Measurements from ENCODE around the gene TBX5. TPM values are rescaled to one million over a fixed set of nuclear protein-coding genes. Genes with fewer than 3 reads are reported as not detected.
"Not testable (repeated sequence)": the region's sequence is repeated elsewhere in the genome, so short reads cannot be mapped to it uniquely, and the experiment has no call there.

Gene TBX5
- total RNA-seq, 1 experiment from 2014 or later, result 2.9 TPM

- no peak for DNase-seq (ENCODE audit: low read depth)
Observed at GRCh38 chr12:114384739-114385138, 21.2 kb downstream of the TBX5 start.

- DNase-seq (ENCODE audit: low read depth), result no peak
Observed at GRCh38 chr12:114381177-114381576, 24.8 kb downstream of the TBX5 start.

- DNase-seq (ENCODE audit: low read depth), result no peak
Observed at GRCh38 chr12:114371733-114372132, 34.2 kb downstream of the TBX5 start.

- no peak for DNase-seq (ENCODE audit: low read depth)
Observed at GRCh38 chr12:114371250-114371649, 34.7 kb downstream of the TBX5 start.

GRCh38 chr12:114368685-114369452 is 37.1 kb downstream of the TBX5 start:
- no peak for DNase-seq (ENCODE audit: low read depth)

GRCh38 chr12:114361992-114362391 is 44.0 kb downstream of the TBX5 start:
- DNase-seq (ENCODE audit: low read depth), result no peak

GRCh38 chr12:114361545-114361944 is 44.4 kb downstream of the TBX5 start:
- DNase-seq (ENCODE audit: low read depth), result no peak

GRCh38 chr12:114360485-114360884 is 45.5 kb downstream of the TBX5 start:
- no peak for DNase-seq (ENCODE audit: low read depth)

GRCh38 chr12:114355389-114356088 is 50.4 kb downstream of the TBX5 start:
- DNase-seq (ENCODE audit: low read depth), result peak; percentile 70

- not testable (repeated sequence) for DNase-seq (ENCODE audit: low read depth)
Observed at GRCh38 chr12:114349239-114349638, 56.7 kb downstream of the TBX5 start.

GRCh38 chr12:114347861-114348260 is 58.1 kb downstream of the TBX5 start:
- DNase-seq (ENCODE audit: low read depth), result no peak

- DNase-seq (ENCODE audit: low read depth), result no peak
Observed at GRCh38 chr12:114344831-114345230, 61.1 kb downstream of the TBX5 start.

GRCh38 chr12:114344303-114344663 is 61.7 kb downstream of the TBX5 start:
- no peak for DNase-seq (ENCODE audit: low read depth)

GRCh38 chr12:114343585-114344302 is 62.2 kb downstream of the TBX5 start:
- no peak for DNase-seq (ENCODE audit: low read depth)

GRCh38 chr12:114342656-114343055 is 63.3 kb downstream of the TBX5 start:
- DNase-seq (ENCODE audit: low read depth), result no peak

- DNase-seq (ENCODE audit: low read depth), result no peak
Observed at GRCh38 chr12:114341635-114342034, 64.3 kb downstream of the TBX5 start.

- no peak for DNase-seq (ENCODE audit: low read depth)
Observed at GRCh38 chr12:114340231-114340630, 65.7 kb downstream of the TBX5 start.

GRCh38 chr12:114339626-114340025 is 66.3 kb downstream of the TBX5 start:
- peak; percentile 64 for DNase-seq (ENCODE audit: low read depth)

- DNase-seq (ENCODE audit: low read depth), result no peak
Observed at GRCh38 chr12:114335607-114336006, 70.3 kb downstream of the TBX5 start.

- DNase-seq (ENCODE audit: low read depth), result no peak
Observed at GRCh38 chr12:114334395-114334794, 71.5 kb downstream of the TBX5 start.

GRCh38 chr12:114328292-114328691 is 77.7 kb downstream of the TBX5 start:
- no peak for DNase-seq (ENCODE audit: low read depth)

- DNase-seq (ENCODE audit: low read depth), result no peak
Observed at GRCh38 chr12:114327765-114328164, 78.2 kb downstream of the TBX5 start.

GRCh38 chr12:114321524-114321923 is 84.4 kb downstream of the TBX5 start:
- DNase-seq (ENCODE audit: low read depth), result no peak

All from Daoy (cell line).